Glomerular visceral epithelial cell (primary cell): ENCODE measurements around the gene ZNF573.
"Not testable (repeated sequence)": the region's sequence is repeated elsewhere in the genome, so short reads cannot be mapped to it uniquely, and the experiment has no call there.

Source experiments
- DNase-seq: peaks from one replicate; pipeline ENCODE4 v3.0.0-alpha.2; 2016; ENCODE audit errors: extremely low spot score

The ZNF573 gene

GRCh38 chr19:37779127-37780005 is at the start of gene ZNF573:
ZNF573 (minus strand) TSS chr19:37779586; CDS start chr19:37773729, 5,857 bp downstream.
- DNase-seq = peak; percentile 59

GRCh38 chr19:37817180-37817981 is 38.0 kb upstream of the ZNF573 start:
- DNase-seq = no peak

- DNase-seq = not testable (repeated sequence)
Measured at GRCh38 chr19:37815611-37816010, 36.2 kb upstream of the ZNF573 start.

GRCh38 chr19:37813340-37813739 is 34.0 kb upstream of the ZNF573 start:
- no peak for DNase-seq

- no peak for DNase-seq
Measured at GRCh38 chr19:37809366-37809765, 30.0 kb upstream of the ZNF573 start.

- DNase-seq = no peak
Measured at GRCh38 chr19:37803249-37803840, 24.0 kb upstream of the ZNF573 start.

- no peak for DNase-seq
Measured at GRCh38 chr19:37790244-37790925, 11.0 kb upstream of the ZNF573 start.

- DNase-seq = no peak
Measured at GRCh38 chr19:37778613-37779126, 716 bp downstream of the ZNF573 start.

GRCh38 chr19:37770985-37771384 is 8.4 kb downstream of the ZNF573 start:
- DNase-seq = no peak

- DNase-seq = no peak
Measured at GRCh38 chr19:37763488-37763887, 15.9 kb downstream of the ZNF573 start.

GRCh38 chr19:37757683-37758082 is 21.7 kb downstream of the ZNF573 start:
- DNase-seq = not testable (repeated sequence)

GRCh38 chr19:37738371-37738770 is 41.0 kb downstream of the ZNF573 start:
- DNase-seq = no peak

GRCh38 chr19:37725181-37725580 is 54.2 kb downstream of the ZNF573 start:
- DNase-seq = no peak

- no peak for DNase-seq
Measured at GRCh38 chr19:37719927-37720265, 59.5 kb downstream of the ZNF573 start.

- peak; percentile 64 for DNase-seq
Measured at GRCh38 chr19:37719111-37719926, 60.1 kb downstream of the ZNF573 start, which contains the start of gene ZNF607. ZNF607 (minus strand) TSS chr19:37719761; CDS start chr19:37711618, 8,143 bp downstream.

- no peak for DNase-seq
Measured at GRCh38 chr19:37718304-37718703, 61.1 kb downstream of the ZNF573 start.

- no peak for DNase-seq
Measured at GRCh38 chr19:37716140-37716539, 63.2 kb downstream of the ZNF573 start.

GRCh38 chr19:37706052-37706605 is 73.3 kb downstream of the ZNF573 start:
- no peak for DNase-seq

GRCh38 chr19:37699057-37699456 is 80.3 kb downstream of the ZNF573 start:
- DNase-seq = peak; percentile 2

- DNase-seq = no peak
Measured at GRCh38 chr19:37698216-37698615, 81.2 kb downstream of the ZNF573 start.
